Measurements from ENCODE around the gene TXNRD3.

Gene TXNRD3

GRCh38 chr3:126692858-126693257 is 37.9 kb upstream of the TXNRD3 start:
- DNase-seq (ENCODE audit: extremely low spot score), result no peak
- POLR2A ChIA-PET, result no interaction called here
- CTCF ChIA-PET, result interaction anchor here (1.0 to 6.6 kb wide), 3 partner anchors 10 to 13 kb away, joined by 3 to 32 read pairs (median 8); partner anchors contain the start of gene CHCHD6
- TF ChIP-seq, protein P1, sequence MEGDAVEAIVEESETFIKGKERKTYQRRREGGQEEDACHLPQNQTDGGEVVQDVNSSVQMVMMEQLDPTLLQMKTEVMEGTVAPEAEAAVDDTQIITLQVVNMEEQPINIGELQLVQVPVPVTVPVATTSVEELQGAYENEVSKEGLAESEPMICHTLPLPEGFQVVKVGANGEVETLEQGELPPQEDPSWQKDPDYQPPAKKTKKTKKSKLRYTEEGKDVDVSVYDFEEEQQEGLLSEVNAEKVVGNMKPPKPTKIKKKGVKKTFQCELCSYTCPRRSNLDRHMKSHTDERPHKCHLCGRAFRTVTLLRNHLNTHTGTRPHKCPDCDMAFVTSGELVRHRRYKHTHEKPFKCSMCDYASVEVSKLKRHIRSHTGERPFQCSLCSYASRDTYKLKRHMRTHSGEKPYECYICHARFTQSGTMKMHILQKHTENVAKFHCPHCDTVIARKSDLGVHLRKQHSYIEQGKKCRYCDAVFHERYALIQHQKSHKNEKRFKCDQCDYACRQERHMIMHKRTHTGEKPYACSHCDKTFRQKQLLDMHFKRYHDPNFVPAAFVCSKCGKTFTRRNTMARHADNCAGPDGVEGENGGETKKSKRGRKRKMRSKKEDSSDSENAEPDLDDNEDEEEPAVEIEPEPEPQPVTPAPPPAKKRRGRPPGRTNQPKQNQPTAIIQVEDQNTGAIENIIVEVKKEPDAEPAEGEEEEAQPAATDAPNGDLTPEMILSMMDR (IDR thresholded peaks at IDR 0.05; ENCODE audit: control extremely low read depth, extremely low read depth, low read depth, missing control alignments), result no peak

DNA sequence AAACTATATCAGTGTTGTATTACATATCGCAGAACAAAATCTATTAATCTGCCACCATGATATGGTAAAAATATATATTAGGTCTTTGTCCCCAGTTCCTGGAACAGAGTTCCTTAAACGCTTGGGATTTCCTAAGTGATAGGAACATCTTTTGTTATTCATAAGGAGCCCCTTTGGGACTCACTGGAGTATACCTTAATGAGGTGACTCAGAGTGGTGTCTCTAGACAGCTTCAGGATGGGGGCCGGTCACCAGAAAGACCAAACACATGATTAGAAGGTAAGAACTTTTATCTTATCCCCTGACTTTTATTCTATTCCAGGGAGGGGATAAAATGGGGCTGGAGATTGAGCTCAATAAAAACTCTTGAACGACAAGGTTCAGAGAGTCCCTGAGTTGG is 36.8 kb upstream of the TXNRD3 start:
- TF ChIP-seq, protein P1 (IDR thresholded peaks at IDR 0.05; ENCODE audit: control extremely low read depth, extremely low read depth, low read depth, missing control alignments), result no peak
- no peak for DNase-seq (ENCODE audit: extremely low spot score)
- ChIA-PET CTCF (interaction anchor here (0.8 to 6.6 kb wide), 4 partner anchors 12 to 14 kb away, joined by 4 to 32 read pairs (median 6); partner anchors contain the start of gene CHCHD6), POLR2A (no interaction called here)

DNA sequence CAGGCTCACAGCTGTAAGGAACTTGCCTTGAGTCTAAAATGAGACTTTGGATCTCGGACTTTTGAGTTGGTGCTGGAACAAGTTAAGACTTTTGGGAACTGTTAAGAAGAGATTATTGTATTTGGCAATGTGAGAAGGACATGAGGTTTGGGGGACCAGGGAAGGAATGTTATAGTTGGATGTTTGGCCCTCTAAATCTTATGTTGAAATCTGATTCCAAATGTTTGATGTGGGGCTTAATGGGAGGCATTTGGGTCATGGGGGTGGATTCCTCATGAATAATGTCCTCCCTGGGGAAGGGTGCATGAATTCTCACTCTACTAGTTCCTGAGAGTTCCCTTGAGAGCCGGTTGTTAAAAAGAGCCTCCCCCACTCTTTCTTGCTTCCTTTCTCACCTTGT is 30.6 kb upstream of the TXNRD3 start:
- TF ChIP-seq, protein P1 (IDR thresholded peaks at IDR 0.05; ENCODE audit: control extremely low read depth, extremely low read depth, low read depth, missing control alignments), result no peak
- no peak for DNase-seq (ENCODE audit: extremely low spot score)
- CTCF ChIA-PET, result no interaction called here
- POLR2A ChIA-PET, result no interaction called here

GRCh38 chr3:126685021-126685420 is 30.1 kb upstream of the TXNRD3 start:
- no peak for DNase-seq (ENCODE audit: extremely low spot score)
- CTCF ChIA-PET, result interaction anchor here (0.6 to 2.1 kb wide), 2 partner anchors 771 to 860 kb away, joined by 3 to 5 read pairs; no protein-coding TSS in a partner anchor
- TF ChIP-seq, protein P1 (IDR thresholded peaks at IDR 0.05; ENCODE audit: control extremely low read depth, extremely low read depth, low read depth, missing control alignments), result no peak
- POLR2A ChIA-PET, result no interaction called here

DNA sequence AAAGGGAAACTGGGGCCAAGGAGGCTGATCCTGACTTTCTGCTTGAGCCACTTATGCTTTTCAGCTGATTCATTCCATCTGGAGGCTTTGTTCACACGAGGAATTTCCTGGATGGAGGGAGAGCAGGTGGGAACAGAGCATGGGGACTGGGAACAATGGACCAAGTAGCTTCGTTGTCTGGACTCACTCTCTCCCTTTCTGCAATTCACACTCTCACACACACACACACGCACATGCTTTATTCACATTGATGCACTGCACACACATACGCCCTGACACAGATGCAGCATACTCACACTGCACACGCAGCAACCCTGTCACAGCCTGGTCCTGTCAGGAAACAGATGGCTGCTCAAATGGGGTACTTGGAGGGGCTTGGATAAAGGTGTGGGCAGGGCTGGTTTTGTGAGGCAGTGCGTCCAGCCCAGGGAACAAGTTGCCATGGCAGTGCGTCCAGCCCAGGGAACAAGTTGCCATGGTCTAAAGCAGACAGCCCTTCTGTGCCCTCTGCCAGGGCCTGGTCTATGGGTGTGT is 29.4 kb upstream of the TXNRD3 start:
- POLR2A ChIA-PET, result no interaction called here
- TF ChIP-seq, protein P1 (IDR thresholded peaks at IDR 0.05; ENCODE audit: control extremely low read depth, extremely low read depth, low read depth, missing control alignments), result no peak
- DNase-seq (ENCODE audit: extremely low spot score), result no peak
- CTCF ChIA-PET, result interaction anchor here (0.6 to 2.1 kb wide), 6 partner anchors 12 to 861 kb away, joined by 3 to 5 read pairs (median 4); no protein-coding TSS in a partner anchor

GRCh38 chr3:126683069-126683468 is 28.1 kb upstream of the TXNRD3 start:
- ChIA-PET POLR2A (no interaction called here), CTCF (interaction anchor here (1.3 to 2.1 kb wide), 5 partner anchors 11 to 773 kb away, joined by 3 to 5 read pairs (median 4); no protein-coding TSS in a partner anchor)
- TF ChIP-seq, protein P1 (IDR thresholded peaks at IDR 0.05; ENCODE audit: control extremely low read depth, extremely low read depth, low read depth, missing control alignments), result no peak
- no peak for DNase-seq (ENCODE audit: extremely low spot score)

Measured in GM10248 (cell line).